HEK293T (cell line): ENCODE measurements around the gene NCLN.

Experiments used
- BHLHE40 ChIP-seq: fragments of 450-650 bp; IDR thresholded peaks from 2 replicates; pipeline ENCODE4 v1.6.1; 2016; ENCODE audit warnings: mild to moderate bottlenecking, moderate library complexity, borderline replicate concordance
- CTBP1 ChIP-seq: fragments of 450-650 bp; IDR thresholded peaks from 2 replicates; pipeline ENCODE4 v1.6.1; 2016; ENCODE audit warnings: borderline replicate concordance
- FOXM1 ChIP-seq: fragments of 450-650 bp; IDR thresholded peaks from 2 replicates; pipeline ENCODE4 v1.6.1; 2017; ENCODE audit warnings: mild to moderate bottlenecking, borderline replicate concordance
- SP1 ChIP-seq: fragments of 450-650 bp; IDR thresholded peaks from 2 replicates; pipeline ENCODE4 v1.6.1; 2017
- SUZ12 ChIP-seq: fragments of 450-650 bp; IDR thresholded peaks from 2 replicates; pipeline ENCODE4 v1.6.1; 2016; ENCODE audit warnings: mild to moderate bottlenecking
- TARDBP ChIP-seq: fragments of 450-650 bp; IDR thresholded peaks from 2 replicates; pipeline ENCODE4 v1.6.1; 2016

GRCh38 chr19:3224346-3225168 is 38.8 kb downstream of the NCLN start, which contains the start of gene CELF5:
- TF ChIP-seq FOXM1 (no peak), CTBP1 (no peak), SP1 (no peak), SUZ12 (no peak), TARDBP (no peak), BHLHE40 (no peak)
